Esophagus muscularis mucosa (tissue), 3 donors: ENCODE results near the gene NTHL1.
A peak's percentile ranks its signal among the peaks of the same experiment; 100 is the strongest.

Experiments used
- CTCF ChIP-seq, 3 experiments: fragments of 200-600 bp in 2 of 3; fragments of 450-650 bp in 1 of 3; sonication (generic) in 2 of 3; IDR thresholded peaks; one replicate each; pipeline ENCODE4 v1.5.1; 2017 to 2019; ENCODE audit warnings: antibody characterized with exemption in 3 of 3, mild to moderate bottlenecking in 2 of 3, moderate library complexity in 1 of 3
- POLR2AphosphoS5 ChIP-seq, 2 donors: sonication (generic); formaldehyde crosslinking; IDR thresholded peaks; one replicate each; pipeline ENCODE4 v1.6.1; 2017; ENCODE audit warnings: antibody characterized with exemption in 2 of 2

DNA sequence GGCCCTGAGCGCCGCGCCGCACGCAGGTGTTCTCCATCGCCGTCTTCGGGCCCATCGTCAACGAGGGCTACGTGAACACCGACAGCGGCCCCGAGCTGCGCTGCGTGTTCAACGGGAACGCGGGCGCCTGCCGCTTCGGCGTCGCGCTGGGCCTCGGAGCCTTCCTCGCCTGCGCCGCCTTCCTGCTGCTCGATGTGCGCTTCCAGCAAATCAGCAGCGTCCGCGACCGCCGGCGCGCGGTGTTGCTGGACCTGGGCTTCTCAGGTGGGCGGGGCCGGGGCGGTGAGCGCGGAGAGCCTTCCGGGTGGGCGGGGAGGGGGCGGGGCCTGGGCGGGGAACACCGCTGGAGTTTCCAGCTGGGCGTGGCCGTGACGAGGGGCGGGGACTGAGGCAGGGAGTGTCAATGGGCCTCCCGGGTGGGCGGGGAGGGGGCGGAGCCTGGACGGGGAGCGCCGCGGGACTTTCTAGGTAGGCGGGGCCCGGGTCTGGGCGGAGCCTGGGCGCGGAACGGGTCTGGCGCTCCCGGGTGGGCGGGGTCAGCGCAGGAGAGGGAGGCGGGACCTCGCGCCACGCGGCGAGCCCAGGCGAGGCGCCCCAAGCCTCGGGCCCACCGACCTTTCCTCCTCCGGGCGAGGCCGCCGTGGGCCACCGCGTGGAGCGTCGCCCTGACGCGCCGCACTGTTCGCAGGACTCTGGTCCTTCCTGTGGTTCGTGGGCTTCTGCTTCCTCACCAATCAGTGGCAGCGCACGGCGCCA, 55.5 kb downstream of the NTHL1 start:
- TF ChIP-seq CTCF (IDR thresholded peaks at IDR 0.05) (no peak), POLR2AphosphoS5 (IDR thresholded peaks at IDR 0.05) (peak; percentile 37 to 39)
